K562 (cell line): ENCODE measurements around the gene IDS. TPM values are rescaled to one million over a fixed set of nuclear protein-coding genes. Genes with fewer than 3 reads are reported as not detected.

ENCODE experiments used
- BRCA1 ChIP-seq, 2 experiments: fragments of 450-650 bp in 1 of 2; sonication (generic) in 1 of 2; formaldehyde crosslinking in 1 of 2; IDR thresholded peaks; 2 replicates each; pipeline versions ENCODE4 v1.5.0 to v1.6.1; 2017 to 2020; ENCODE audit warnings: mild to moderate bottlenecking in 1 of 2, missing genetic modification reagents in 1 of 2
- CC2D1A ChIP-seq: fragments of 450-650 bp; IDR thresholded peaks from 2 replicates; pipeline ENCODE4 v1.6.1; 2017; ENCODE audit warnings: mild to moderate bottlenecking
- CHCHD3 ChIP-seq: fragments of 250-450 bp; sonication (Bioruptor Pico); IDR thresholded peaks from 2 replicates; pipeline ENCODE4 v2.1.2; 2022; ENCODE audit warnings: mild to moderate bottlenecking
- CREBBP ChIP-seq: IDR thresholded peaks from one replicate; pipeline ENCODE4 v1.6.1; 2012; ENCODE audit warnings: low read depth, mild to moderate bottlenecking, control low read depth, inconsistent platforms, low read length
- CTCF ChIP-seq, 3 experiments: IDR thresholded peaks in 2 of 3; conservative IDR thresholded peaks in 1 of 3; 2 replicates each; pipeline ENCODE4 v1.5.1; 2011 to 2012; ENCODE audit warnings: low read length in 3 of 3, mild to moderate bottlenecking in 3 of 3, control low read depth in 2 of 3, improper control_type of control experiment in 1 of 3, inconsistent platforms in 1 of 3, low read depth in 1 of 3, mixed read lengths in 1 of 3, moderate library complexity in 1 of 3; ENCODE audit not compliant: insufficient read depth in 2 of 3
- FIP1L1 ChIP-seq: fragments of 200-400 bp; formaldehyde crosslinking; IDR thresholded peaks from 2 replicates; pipeline ENCODE4 v1.6.1; 2018; ENCODE audit warnings: mild to moderate bottlenecking, low read depth, low read length; ENCODE audit not compliant: poor library complexity, severe bottlenecking
- KAT8 ChIP-seq: fragments of 450-650 bp; IDR thresholded peaks from 2 replicates; pipeline ENCODE4 v1.6.1; 2016; ENCODE audit warnings: low read depth, mild to moderate bottlenecking
- KDM1A ChIP-seq, 2 experiments: fragments of 450-650 bp; IDR thresholded peaks; 2 replicates each; pipeline ENCODE4 v1.6.1; 2016; ENCODE audit warnings: mild to moderate bottlenecking in 2 of 2
- MAFG ChIP-seq: fragments of 450-650 bp; conservative IDR thresholded peaks from 2 replicates; pipeline ENCODE4 v1.6.1; 2016; ENCODE audit warnings: missing genetic modification characterization, missing compliant biosample characterization
- NFE2 ChIP-seq: IDR thresholded peaks from 2 replicates; pipeline ENCODE4 v1.6.1; 2014; ENCODE audit warnings: antibody characterized with exemption, low read depth
- NR3C1 ChIP-seq: sonication (generic); formaldehyde crosslinking; IDR thresholded peaks from 2 replicates; pipeline ENCODE4 v1.8.1; 2022; ENCODE audit warnings: missing genetic modification reagents
- RHOXF2B ChIP-seq: fragments of 250-450 bp; sonication (Bioruptor Pico); conservative IDR thresholded peaks from 2 replicates; pipeline ENCODE4 v1.5.1; 2021
- SRF ChIP-seq, 2 experiments: fragments of 250-450, 450-650 bp in 1 of 2; sonication (Bioruptor Pico) in 1 of 2; sonication (generic) in 1 of 2; formaldehyde crosslinking; IDR thresholded peaks; 2 replicates each; pipeline versions ENCODE4 v1.5.0 to v1.5.1; 2020 to 2022; ENCODE audit warnings: mild to moderate bottlenecking in 1 of 2, missing genetic modification reagents in 1 of 2
- STAT5A ChIP-seq: IDR thresholded peaks from 2 replicates; pipeline ENCODE4 v1.6.1; 2012; ENCODE audit warnings: low read length, inconsistent platforms, borderline replicate concordance
- STAT5B ChIP-seq: fragments of 250-450 bp; sonication (Bioruptor Pico); IDR thresholded peaks from 2 replicates; pipeline ENCODE4 v1.8.0; 2021; ENCODE audit warnings: mild to moderate bottlenecking, inconsistent platforms
- TAL1 ChIP-seq: fragments of 450-650 bp; IDR thresholded peaks from 2 replicates; pipeline ENCODE4 v1.6.1; 2016; ENCODE audit warnings: mild to moderate bottlenecking
- THRB ChIP-seq: fragments of 450-650 bp; formaldehyde crosslinking; conservative IDR thresholded peaks from 2 replicates; pipeline ENCODE4 v1.4.0; 2022; ENCODE audit warnings: mild to moderate bottlenecking, missing genetic modification characterization
- ZNF436 ChIP-seq: fragments of 250-450, 450-650 bp; sonication (Bioruptor Pico); formaldehyde crosslinking; IDR thresholded peaks from 2 replicates; pipeline ENCODE4 v1.7.0; 2020; ENCODE audit warnings: mild to moderate bottlenecking
- ZNF512 ChIP-seq: IDR thresholded peaks from 2 replicates; pipeline ENCODE4 v1.6.1; 2016; ENCODE audit warnings: missing genetic modification characterization, missing compliant biosample characterization
- ZNF551 ChIP-seq: fragments of 250-450 bp; sonication (Bioruptor Pico); IDR thresholded peaks from 2 replicates; pipeline ENCODE4 v1.5.0; 2021; ENCODE audit warnings: mild to moderate bottlenecking, moderate library complexity
- ZNF57 ChIP-seq: fragments of 450-650 bp; formaldehyde crosslinking; IDR thresholded peaks from 2 replicates; pipeline ENCODE4 v1.4.0; 2020; ENCODE audit warnings: mild to moderate bottlenecking, moderate library complexity
- ZZZ3 ChIP-seq: fragments of 450-650 bp; IDR thresholded peaks from 2 replicates; pipeline ENCODE4 v1.6.1; 2016; ENCODE audit warnings: antibody characterized with exemption, mild to moderate bottlenecking, moderate library complexity
- polyA plus RNA-seq, 8 experiments: library from polyadenylated mRNA; depleted of rRNA in 4 of 8; stranded (reverse) in 5 of 8; unstranded in 3 of 8; fragments of >200 nt; fragmentation: Nextera tagmentation in 2 of 8; fragmentation: Illumina TruSeq in 1 of 8; extraction: Ambion mirVana in 2 of 8; extraction: Trizol in 1 of 8; gene quantifications; 2 replicates each; pipeline versions ENCODE4 v1.2.1 to v1.2.3, GENCODE V29; 2011 to 2014; ENCODE audit warnings: inconsistent platforms in 1 of 8, missing spikeins in 1 of 8
- total RNA-seq, 7 experiments: library from RNA; depleted of rRNA in 6 of 7; stranded (reverse); fragments of >200 nt in 6 of 7; fragmentation: Illumina TruSeq in 2 of 7; extraction: Trizol in 2 of 7; gene quantifications; 2 replicates each; pipeline versions ENCODE4 v1.2.1 to v1.2.3, GENCODE V29; 2011 to 2021; ENCODE audit warnings: low replicate concordance in 1 of 7
- TF ChIP-seq, protein P1 (sequence below), 2 experiments: IDR thresholded peaks; 2 replicates each; pipeline ENCODE4 v1.6.1; 2011; ENCODE audit warnings: borderline replicate concordance in 1 of 2, control low read depth in 1 of 2, low read depth in 1 of 2, low read length in 1 of 2, mild to moderate bottlenecking in 1 of 2, mixed read lengths in 1 of 2, moderate library complexity in 1 of 2; ENCODE audit not compliant: insufficient read depth in 1 of 2, insufficient read length in 1 of 2, poor library complexity in 1 of 2, severe bottlenecking in 1 of 2; ENCODE audit errors: extremely low read depth in 1 of 2

The IDS gene
- total and polyA plus RNA-seq, 9 of the 15 experiments (the other 6 are each of a cell fraction or from before 2014, with no cell fraction given) = 2.0 to 18.6 (median 8.6) TPM

- TF ChIP-seq ZNF57 (CRISPR knock-in tag) (no peak), RHOXF2B (CRISPR knock-in tag) (no peak), ZNF551 (CRISPR knock-in tag) (no peak), CC2D1A (no peak), KAT8 (no peak), CTCF (IDR thresholded peaks at IDR 0.05 in 2 of 3, conservative IDR thresholded peaks at IDR 0.05 in 1 of 3; ENCODE audit: insufficient read depth in 2 of 3, low read depth in 1 of 3, low read length in 3 of 3) (peak in 1 of 3 experiments; percentile 18; a peak in 1 of 6 replicates), STAT5A (no peak), CHCHD3 (CRISPR knock-in tag) (no peak), TAL1 (no peak), KDM1A (IDR thresholded peaks at IDR 0.05) (no peak; a peak in 1 of 4 replicates), FIP1L1 (peak; percentile 48), STAT5B (no peak), BRCA1 (IDR thresholded peaks at IDR 0.05) (no peak), BRCA1 (CRISPR knock-in tag; IDR thresholded peaks at IDR 0.05) (no peak), ZNF512 (peak; percentile 93), NFE2 (no peak), ZNF436 (CRISPR knock-in tag) (no peak), CREBBP (no peak), NR3C1 (no peak), THRB (CRISPR knock-in tag) (no peak), ZZZ3 (no peak), SRF (CRISPR knock-in tag; IDR thresholded peaks at IDR 0.05) (no peak), MAFG (tag) (no peak)
- TF ChIP-seq, protein P1, sequence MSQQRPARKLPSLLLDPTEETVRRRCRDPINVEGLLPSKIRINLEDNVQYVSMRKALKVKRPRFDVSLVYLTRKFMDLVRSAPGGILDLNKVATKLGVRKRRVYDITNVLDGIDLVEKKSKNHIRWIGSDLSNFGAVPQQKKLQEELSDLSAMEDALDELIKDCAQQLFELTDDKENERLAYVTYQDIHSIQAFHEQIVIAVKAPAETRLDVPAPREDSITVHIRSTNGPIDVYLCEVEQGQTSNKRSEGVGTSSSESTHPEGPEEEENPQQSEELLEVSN (IDR thresholded peaks at IDR 0.05; ENCODE audit: borderline replicate concordance in 1 of 2, extremely low read depth in 1 of 2, insufficient read depth in 1 of 2, insufficient read length in 1 of 2, low read depth in 1 of 2, low read length in 1 of 2, poor library complexity in 1 of 2, severe bottlenecking in 1 of 2) = peak; percentile 40 to 77
Observed at GRCh38 chrX:149504915-149505651, at the start of gene IDS (continued).
